Large intestine (tissue), 3 donors: Measurements from ENCODE around the gene SLC25A21. TPM values are rescaled to one million over a fixed set of nuclear protein-coding genes. Genes with fewer than 3 reads are reported as not detected.

Experiments used
- DNase-seq, 2 donors: peaks; one replicate each; pipeline versions ENCODE4 v3.0.0 to v3.0.0-alpha.2; 2013
- H3K27ac ChIP-seq: one replicate; pipeline ENCODE4 v1.5.1; 2013; ENCODE audit warnings: low read length
- H3K27me3 ChIP-seq: 2 replicates; pipeline ENCODE4 v1.6.1; 2013; ENCODE audit warnings: low read length; ENCODE audit not compliant: control insufficient read depth, insufficient read depth
- H3K36me3 ChIP-seq: 2 replicates; pipeline ENCODE4 v1.6.1; 2013; ENCODE audit warnings: low read length; ENCODE audit not compliant: control insufficient read depth, insufficient read depth
- H3K4me1 ChIP-seq: one replicate; pipeline ENCODE4 v1.6.1; 2013; ENCODE audit warnings: low read length; ENCODE audit not compliant: control insufficient read depth, insufficient read depth
- H3K4me3 ChIP-seq: one replicate; pipeline ENCODE4 v1.5.1; 2013; ENCODE audit warnings: low read length
- H3K9me3 ChIP-seq: one replicate; pipeline ENCODE4 v1.6.1; 2013; ENCODE audit warnings: mild to moderate bottlenecking, low read depth, low read length, moderate library complexity; ENCODE audit not compliant: control insufficient read depth
- WGBS: methylation state at CpG from one replicate; pipeline ENCODE4 v1.1.5; 2013; ENCODE audit warnings: low lambda C conversion rate; ENCODE audit not compliant: insufficient coverage; 5-methylcytosine and 5-hydroxymethylcytosine counted together
- polyA plus RNA-seq: library from polyadenylated mRNA; unstranded; fragments of 120-200 nt; gene quantifications from one replicate; pipeline ENCODE4 v1.2.1, GENCODE V29; 2013

Gene SLC25A21
- polyA plus RNA-seq, 1 donor, result 0.58 TPM

DNA sequence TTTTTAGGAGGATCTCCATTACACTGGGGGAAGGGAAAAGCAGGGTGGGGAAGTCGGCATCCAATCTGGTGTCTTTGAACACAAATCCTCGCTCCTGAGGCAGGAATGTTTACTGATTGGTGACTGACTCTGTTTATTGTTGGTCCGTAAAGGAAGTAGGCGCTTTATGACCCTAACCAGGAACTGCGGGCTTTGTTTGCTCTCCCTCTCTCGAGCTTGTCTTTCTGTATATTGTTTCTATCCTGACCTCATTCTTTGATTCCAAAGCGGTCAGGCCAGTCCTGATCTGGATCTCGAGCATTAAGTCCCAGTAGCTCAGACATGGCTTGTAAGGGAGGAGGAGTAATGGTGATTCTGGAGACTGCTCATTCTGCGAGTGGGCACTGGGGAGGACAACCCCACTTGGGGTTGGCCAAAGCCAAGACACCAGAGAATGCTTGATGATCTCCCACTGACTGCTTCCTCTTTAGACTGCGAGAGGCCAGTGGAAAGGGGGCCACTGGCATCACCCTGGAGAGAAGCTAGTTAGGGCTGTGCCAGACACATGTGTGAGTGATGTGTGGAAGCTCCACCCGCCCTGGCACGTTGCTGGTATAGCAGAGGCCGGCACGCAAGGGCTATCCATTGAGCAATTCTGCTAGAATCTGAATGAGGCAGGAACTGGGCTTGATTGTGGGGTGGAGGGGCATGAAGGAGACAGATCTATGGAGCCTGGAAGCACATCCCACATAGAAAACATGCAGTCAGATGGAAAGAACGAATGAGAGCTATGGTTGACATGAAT is 316.1 kb downstream of the SLC25A21 start:
- no peak for DNase-seq
- H3K4me3 ChIP-seq, result no peak overlapping the region
- WGBS, result no CpG with 5 or more reads among the region's 15 CpGs
- no peaks in the 10 kb centered on the region for H3K27me3 ChIP-seq
- no peaks in the 10 kb centered on the region for H3K4me1 ChIP-seq
- H3K9me3 ChIP-seq, result no peaks in the 10 kb centered on the region
- H3K27ac ChIP-seq, result no peak overlapping the region
- H3K36me3 ChIP-seq, result no peaks in the 10 kb centered on the region

GRCh38 chr14:36855396-36855795 is 317.0 kb downstream of the SLC25A21 start:
- H3K4me3 ChIP-seq, result no peak overlapping the region
- no peak overlapping the region for H3K27ac ChIP-seq
- no peaks in the 10 kb centered on the region for H3K9me3 ChIP-seq
- H3K27me3 ChIP-seq, result no peaks in the 10 kb centered on the region
- no CpG with 5 or more reads among the region's 3 CpGs for WGBS
- H3K36me3 ChIP-seq, result no peaks in the 10 kb centered on the region
- H3K4me1 ChIP-seq, result no peaks in the 10 kb centered on the region
- no peak for DNase-seq

DNA sequence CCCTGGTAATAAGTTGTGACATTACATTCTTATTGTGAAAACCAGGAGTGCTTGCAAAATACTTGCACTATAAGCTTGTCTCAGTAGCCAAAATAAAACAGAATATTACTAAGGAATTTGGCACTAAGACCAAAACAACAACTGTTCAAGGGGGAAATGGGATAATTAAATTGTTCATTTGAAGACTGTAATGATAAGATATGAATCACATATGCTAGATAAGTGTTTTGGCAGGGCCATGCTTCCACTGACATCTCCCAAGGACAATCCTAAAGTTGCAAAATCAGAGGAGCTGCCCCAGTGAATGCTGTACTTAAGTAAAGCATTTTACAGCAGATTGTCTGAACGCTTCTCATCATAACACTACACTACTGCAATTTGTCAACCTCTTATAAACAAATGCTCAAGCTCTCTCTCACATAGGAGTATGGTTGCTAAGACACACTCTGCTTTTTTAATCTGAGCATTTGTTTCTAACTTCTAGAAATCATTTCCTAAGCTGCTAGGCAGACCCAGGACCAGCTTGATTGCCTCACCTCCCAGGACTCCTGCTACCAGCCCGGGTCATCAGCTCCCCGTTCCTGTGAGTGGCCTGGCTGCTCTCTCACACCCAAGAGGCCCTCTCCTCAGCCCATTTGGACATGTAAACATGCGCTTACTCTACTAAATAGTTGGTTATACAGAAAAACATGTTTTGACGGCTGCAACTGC is 319.3 kb downstream of the SLC25A21 start:
- no peak for DNase-seq
- H3K4me1 ChIP-seq, result no peaks in the 10 kb centered on the region
- no peak overlapping the region for H3K4me3 ChIP-seq
- no peaks in the 10 kb centered on the region for H3K27me3 ChIP-seq
- no peaks in the 10 kb centered on the region for H3K36me3 ChIP-seq
- H3K9me3 ChIP-seq, result no peaks in the 10 kb centered on the region
- H3K27ac ChIP-seq, result no peak overlapping the region
- WGBS, result 40% methylated on average over 1 of the region's 5 CpGs

GRCh38 chr14:36848213-36848612 is 324.2 kb downstream of the SLC25A21 start:
- H3K27ac ChIP-seq, result no peak overlapping the region
- H3K4me1 ChIP-seq, result no peaks in the 10 kb centered on the region
- H3K27me3 ChIP-seq, result no peaks in the 10 kb centered on the region
- no peaks in the 10 kb centered on the region for H3K9me3 ChIP-seq
- H3K4me3 ChIP-seq, result no peak overlapping the region
- no peaks in the 10 kb centered on the region for H3K36me3 ChIP-seq
- WGBS, result no CpG with 5 or more reads among the region's 5 CpGs
- no peak for DNase-seq

DNA sequence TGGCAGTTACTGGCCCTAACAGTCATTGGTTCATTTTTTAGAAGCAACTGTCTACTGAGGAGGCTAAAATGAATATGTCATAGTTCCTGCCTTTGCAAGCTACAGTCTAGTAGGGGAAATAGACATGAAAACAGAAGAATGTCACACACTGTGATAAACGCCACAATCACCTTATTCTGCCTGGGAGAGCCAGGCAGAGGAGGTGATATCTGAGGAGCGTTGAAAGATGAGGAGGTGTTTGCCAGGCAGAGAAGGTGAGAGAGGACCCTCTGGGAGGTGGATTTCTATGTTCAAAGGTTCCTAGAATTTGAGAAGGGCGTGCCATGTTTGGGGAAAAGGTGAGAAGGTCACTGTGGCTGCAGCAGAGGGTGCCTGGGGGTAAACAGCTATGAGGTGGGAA is 325.0 kb downstream of the SLC25A21 start:
- H3K4me1 ChIP-seq, result no peaks in the 10 kb centered on the region
- DNase-seq, result no peak
- no peaks in the 10 kb centered on the region for H3K36me3 ChIP-seq
- no peaks in the 10 kb centered on the region for H3K27me3 ChIP-seq
- WGBS, result no CpG with 5 or more reads among the region's 3 CpGs
- H3K9me3 ChIP-seq, result no peaks in the 10 kb centered on the region
- no peak overlapping the region for H3K27ac ChIP-seq
- H3K4me3 ChIP-seq, result no peak overlapping the region

DNA sequence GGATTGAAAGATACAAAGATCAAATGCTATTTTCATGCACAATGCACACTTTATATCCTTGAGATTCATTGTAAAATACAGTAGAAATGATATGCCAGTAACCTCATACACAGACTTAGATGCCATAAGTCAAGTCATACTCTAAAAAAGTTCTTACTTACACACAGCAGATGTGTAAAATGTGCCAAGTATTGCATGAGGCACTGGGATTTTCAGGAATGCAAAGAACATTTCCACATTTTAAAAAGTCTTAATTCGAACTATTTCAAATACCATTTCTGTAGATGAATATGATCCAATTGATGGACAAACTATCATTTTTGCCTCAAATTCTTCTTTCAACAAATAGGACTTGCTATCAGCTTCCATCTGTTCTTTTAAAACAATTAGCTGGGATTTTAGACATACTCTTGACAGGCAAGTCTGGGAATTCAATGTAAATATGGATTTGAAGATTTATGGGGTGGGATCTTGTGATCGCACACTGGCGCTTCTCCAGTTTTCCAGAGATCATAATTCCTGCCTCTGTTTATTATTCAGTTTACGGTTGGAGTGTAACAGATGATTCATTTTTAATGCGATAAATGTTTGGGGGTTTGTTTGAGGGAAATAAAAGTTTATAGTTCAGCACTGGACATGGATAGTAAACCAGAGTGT is 326.9 kb downstream of the SLC25A21 start:
- Histone ChIP-seq H3K27ac (no peak overlapping the region), H3K4me3 (no peak overlapping the region), H3K27me3 (no peaks in the 10 kb centered on the region), H3K36me3 (no peaks in the 10 kb centered on the region), H3K9me3 (no peaks in the 10 kb centered on the region), H3K4me1 (no peaks in the 10 kb centered on the region)
- WGBS, result 85% methylated on average over 2 of the region's 5 CpGs
- no peak for DNase-seq

DNA sequence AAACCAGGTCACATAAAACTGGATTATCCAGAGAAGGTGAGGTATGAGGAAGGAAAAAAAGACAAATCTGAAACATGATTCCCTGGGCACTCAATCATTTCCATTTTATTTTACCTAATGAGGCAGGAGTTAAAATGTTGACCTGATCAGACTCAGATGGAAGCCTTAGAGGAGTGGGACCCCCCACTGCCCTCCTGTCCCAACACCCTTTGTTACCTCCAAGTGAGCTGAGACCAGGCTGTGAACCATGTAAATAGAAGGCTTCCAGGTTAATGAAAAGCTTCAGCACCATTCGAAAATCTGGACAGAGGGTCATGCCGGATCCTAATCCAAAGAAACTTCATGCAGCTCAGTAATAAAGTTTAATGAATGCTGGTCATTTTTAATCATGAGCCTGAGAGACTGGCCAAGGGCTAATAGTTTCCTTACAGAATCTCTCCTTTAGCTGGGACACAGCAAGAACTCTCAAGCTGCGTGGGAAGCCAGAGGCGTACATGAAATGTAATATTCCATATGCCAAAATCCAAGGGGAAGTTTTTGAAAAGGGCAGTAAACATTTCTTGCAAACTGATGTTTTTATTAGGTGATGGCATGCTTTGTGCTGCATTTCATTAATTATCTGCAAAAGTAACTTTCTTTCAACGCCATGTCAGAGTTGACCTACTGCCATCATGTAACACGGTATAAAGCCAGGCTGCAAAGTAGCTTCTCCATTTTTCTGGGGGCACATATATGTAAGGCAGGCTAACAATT is 327.8 kb downstream of the SLC25A21 start:
- H3K27ac ChIP-seq, result no peak overlapping the region
- no peak overlapping the region for H3K4me3 ChIP-seq
- H3K27me3 ChIP-seq, result no peaks in the 10 kb centered on the region
- no peaks in the 10 kb centered on the region for H3K36me3 ChIP-seq
- no peaks in the 10 kb centered on the region for H3K9me3 ChIP-seq
- DNase-seq, result no peak
- no CpG with 5 or more reads among the region's 6 CpGs for WGBS
- no peaks in the 10 kb centered on the region for H3K4me1 ChIP-seq

- no CpG with 5 or more reads among the region's 1 CpG for WGBS
- no peaks in the 10 kb centered on the region for H3K36me3 ChIP-seq
- no peak overlapping the region for H3K4me3 ChIP-seq
- no peaks in the 10 kb centered on the region for H3K27me3 ChIP-seq
- DNase-seq, result no peak
- no peaks in the 10 kb centered on the region for H3K4me1 ChIP-seq
- no peaks in the 10 kb centered on the region for H3K9me3 ChIP-seq
- no peak overlapping the region for H3K27ac ChIP-seq
These were observed 329.0 kb downstream of the SLC25A21 start for GRCh38 chr14:36843410-36843809.

- WGBS, result no CpG with 5 or more reads among the region's 2 CpGs
These were observed 337.3 kb downstream of the SLC25A21 start for GRCh38 chr14:36835128-36835527.

DNA sequence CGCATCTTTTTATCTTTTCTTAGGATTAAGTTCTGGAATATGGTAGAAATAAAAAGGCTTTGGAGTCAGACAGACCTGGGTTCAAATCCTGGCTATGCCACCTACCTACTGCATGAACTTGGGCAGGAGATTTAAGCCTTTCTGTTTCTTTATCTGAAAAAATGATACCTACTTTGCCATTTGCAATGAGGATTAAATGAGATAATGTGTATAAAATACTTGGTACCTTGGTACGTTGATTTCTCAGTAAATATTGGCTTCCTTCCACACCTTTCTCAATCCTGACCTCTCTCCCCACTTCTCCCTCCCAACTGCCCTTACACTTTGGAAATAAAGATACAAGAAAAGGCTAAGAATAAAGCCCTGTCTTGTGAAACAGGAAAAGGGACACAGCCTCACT is 338.1 kb downstream of the SLC25A21 start:
- no peaks in the 10 kb centered on the region for H3K4me1 ChIP-seq
- H3K4me3 ChIP-seq, result no peak overlapping the region
- H3K9me3 ChIP-seq, result no peaks in the 10 kb centered on the region
- H3K27ac ChIP-seq, result no peak overlapping the region
- 94% methylated on average over 2 of the region's 2 CpGs for WGBS
- H3K36me3 ChIP-seq, result no peaks in the 10 kb centered on the region
- no peaks in the 10 kb centered on the region for H3K27me3 ChIP-seq
- DNase-seq, result no peak

More at GRCh38 chr14:36835128-36835527, 337.3 kb downstream of the SLC25A21 start:
- Histone ChIP-seq H3K9me3 (no peaks in the 10 kb centered on the region), H3K36me3 (no peaks in the 10 kb centered on the region), H3K4me1 (no peaks in the 10 kb centered on the region), H3K27ac (no peak overlapping the region), H3K27me3 (no peaks in the 10 kb centered on the region), H3K4me3 (no peak overlapping the region)
- DNase-seq, result no peak
